HG02610 (cell line): ENCODE data around the gene TEDC2.
"Not testable (repeated sequence)": the region's sequence is repeated elsewhere in the genome, so short reads cannot be mapped to it uniquely, and the experiment has no call there.

ENCODE experiments used
- ATAC-seq: cut with Tn5 transposase; IDR thresholded peaks from one replicate; pipeline ENCODE4 v1.9.1; 2021; ENCODE audit warnings: mild to moderate bottlenecking, moderate library complexity; ENCODE audit not compliant: unreplicated experiment

The TEDC2 gene

DNA sequence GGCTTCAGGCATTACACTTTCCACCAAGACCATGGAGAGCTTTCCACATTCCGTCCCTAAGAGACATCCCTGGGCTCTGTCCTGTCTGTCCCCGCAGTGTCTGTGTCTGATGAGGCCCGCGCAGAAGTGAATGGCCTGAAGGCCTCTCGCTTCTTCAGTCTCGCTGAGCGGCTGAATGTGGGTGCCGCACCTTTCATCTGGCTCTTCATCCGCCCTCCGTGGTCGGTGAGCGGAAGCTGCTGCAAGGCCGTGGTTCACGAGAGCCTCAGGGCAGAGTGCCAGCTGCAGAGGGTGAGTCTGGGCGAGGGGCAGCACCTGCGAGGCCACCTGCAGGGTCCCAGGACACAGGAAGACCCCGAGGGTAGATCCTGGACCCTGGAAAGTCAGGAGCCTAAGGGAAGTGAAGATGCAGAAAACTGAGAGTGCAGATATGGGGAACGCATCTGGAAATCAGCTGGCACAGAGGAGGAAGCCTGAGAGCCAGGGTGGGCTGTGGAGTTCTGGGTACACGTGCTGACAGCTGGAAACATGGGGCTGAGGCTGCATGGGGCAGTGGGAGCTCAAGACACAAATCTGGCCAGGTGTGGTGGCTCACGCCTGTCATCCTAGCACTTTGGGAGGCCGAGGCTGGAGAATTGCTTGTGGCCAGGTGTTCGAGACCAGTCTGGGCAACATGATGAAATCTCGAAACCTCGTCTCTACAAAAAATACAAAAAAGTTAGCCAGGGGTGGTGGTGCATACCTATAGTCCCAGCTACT is 22.7 kb upstream of the TEDC2 start:
- ATAC-seq, result no peak

DNA sequence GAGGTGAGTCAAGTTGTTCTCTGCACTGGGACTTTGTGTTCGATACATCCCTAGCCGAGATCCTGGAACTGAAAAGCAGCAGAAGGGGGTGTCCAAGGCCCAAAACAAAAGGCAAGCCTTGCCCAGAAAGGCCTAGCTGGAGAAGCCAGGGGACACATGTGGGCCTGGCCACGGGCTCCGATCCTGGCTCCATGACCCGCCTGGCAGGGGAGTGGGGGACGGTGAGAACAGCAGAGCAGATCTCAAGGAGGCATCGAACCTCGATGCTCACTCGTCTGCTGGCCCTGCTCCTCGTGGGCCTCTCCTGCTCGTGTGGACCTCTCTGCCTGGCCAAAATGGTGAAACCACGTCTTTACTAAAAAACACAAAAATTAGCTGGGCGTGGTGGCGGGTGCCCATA is 21.8 kb upstream of the TEDC2 start:
- ATAC-seq, result no peak

DNA sequence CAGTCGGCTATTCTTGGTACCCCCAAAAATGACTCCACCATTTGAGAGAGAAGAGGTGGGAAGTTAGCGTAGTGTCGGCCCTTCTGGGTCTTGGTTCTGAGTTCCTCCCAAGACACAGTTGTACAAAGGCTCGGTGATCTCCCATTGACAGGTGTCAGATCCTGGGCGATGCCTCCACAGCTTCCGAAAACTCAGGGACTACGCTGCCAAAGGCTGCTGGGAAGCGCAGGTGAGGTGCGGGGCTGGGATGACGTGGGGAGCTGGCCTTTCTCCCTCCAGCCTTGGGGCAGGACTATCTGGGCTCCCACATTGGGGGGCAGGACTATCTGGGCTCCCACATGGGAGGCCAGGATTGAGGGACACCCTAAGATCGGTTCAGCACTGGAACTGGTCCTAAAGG is 20.3 kb upstream of the TEDC2 start:
- no peak for ATAC-seq

DNA sequence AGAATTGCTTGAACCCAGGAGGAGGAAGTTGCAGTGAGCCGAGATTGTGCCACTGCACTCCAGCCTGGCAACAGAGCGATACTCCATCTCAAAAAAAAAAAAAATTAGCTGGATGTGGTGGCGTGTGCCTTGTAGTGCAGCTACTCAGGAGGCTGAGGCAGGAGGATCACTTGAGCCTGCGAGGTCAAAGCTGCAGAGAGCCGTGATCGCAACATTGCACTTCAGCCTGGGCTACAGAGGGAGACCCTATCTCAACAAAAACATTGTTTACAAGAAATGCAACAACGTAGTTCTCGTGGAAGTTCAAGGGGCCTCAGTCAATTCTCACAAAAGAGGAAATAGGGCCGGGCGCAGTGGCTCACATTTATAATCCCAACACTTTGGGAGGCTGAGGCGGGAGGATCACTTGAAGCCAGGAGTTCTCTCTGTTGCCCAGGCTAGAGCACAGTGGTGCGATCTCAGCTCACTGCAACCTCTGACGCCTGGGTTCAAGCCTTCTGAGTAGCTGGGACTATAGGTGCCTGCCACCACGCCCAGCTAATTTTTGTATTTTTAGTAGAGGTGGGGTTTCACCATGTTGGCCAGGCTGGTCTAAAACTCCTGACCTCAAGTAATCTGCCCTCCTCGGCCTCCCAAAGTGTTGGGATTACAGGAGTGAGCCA is 18.6 kb upstream of the TEDC2 start:
- ATAC-seq, result not testable (repeated sequence)

DNA sequence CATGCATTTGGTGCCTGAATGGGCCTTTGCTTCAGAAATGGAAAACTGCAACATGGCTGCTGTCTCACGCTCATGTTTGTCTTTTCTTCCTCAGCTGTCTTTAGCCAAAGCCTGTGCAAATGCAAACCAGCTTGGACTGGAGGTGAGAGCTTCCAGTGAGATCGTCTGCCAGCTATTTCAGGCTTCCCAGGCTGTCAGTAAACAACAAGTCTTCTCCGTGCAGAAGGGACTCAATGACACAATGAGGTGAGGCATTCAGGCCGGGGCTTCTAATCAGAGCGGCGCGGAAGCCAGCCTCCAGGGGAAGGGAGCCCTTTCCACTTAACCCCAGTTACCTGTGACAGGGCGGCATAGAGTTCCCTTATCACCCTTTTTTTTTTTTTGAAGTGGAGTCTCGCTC is 16.4 kb upstream of the TEDC2 start:
- ATAC-seq, result no peak

DNA sequence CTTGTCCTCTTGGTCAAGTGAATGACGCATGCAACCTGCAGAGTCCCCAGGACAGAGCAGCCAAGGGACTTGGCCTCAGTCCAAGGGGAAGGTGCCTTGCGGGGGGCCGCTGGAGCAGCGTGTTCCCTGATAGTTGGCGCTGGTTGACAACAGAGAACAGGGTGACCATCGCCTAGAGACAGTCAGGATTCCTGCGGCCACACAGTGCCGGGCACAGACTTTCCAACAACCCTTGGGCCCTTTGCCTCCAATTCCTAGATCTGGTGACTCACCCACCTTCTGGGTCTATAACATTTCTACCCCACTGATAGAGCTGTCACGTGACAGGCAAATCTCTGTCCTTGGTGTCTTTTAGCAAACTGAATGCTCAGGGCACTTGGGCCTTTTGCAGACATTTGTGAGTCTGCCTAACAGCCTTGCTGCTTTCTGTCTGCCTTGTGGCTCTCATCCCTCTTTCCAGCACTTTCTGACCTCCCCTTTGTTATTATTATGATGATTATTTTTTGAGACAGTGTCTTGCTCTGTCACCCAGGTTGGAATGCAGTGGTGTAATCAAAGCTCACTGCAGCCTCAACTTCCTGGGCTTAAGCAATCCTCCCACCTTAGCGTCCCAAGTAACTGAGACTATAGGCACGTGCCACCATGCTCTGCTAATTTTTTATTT is 11.9 kb upstream of the TEDC2 start:
- ATAC-seq, result no peak

DNA sequence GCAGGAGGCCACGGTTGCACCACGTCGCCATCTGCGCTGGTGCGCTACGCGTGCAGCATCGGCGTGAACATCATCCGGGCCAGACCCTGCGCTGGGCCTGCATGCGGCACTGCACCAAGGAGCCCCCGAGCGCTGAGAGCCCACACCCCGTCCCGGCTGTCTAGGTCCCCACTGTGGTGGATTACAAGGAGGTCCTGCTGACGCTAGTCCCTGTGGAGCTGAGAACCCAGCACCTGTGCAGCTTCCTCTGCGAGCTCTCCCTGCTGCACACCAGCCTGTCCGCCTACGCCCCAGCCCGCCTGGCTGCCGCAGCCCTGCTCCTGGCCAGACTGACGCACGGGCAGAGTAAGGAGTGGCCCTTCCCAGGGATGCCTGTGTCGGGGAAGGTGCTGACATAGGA is 10.8 kb upstream of the TEDC2 start:
- no peak for ATAC-seq

DNA sequence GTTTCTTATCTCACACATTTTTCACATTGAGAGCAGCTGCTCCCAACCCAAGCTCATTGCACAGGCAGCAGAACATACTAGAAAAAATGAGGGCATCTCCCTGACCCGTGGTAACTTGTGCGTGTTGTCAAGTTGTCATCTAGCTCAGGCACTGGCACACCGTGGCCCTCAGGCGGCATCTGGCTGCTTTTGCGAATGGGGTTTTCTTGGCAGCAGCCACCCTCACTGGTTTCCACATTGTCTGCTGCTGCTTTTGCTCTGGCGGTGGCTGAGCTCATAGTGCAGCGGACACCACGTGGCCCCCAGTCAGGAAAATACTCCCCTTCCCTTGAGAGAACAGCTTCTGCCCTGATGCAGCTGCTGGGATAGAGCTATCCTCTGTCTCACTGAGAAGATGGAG is 9.4 kb upstream of the TEDC2 start:
- ATAC-seq, result no peak

DNA sequence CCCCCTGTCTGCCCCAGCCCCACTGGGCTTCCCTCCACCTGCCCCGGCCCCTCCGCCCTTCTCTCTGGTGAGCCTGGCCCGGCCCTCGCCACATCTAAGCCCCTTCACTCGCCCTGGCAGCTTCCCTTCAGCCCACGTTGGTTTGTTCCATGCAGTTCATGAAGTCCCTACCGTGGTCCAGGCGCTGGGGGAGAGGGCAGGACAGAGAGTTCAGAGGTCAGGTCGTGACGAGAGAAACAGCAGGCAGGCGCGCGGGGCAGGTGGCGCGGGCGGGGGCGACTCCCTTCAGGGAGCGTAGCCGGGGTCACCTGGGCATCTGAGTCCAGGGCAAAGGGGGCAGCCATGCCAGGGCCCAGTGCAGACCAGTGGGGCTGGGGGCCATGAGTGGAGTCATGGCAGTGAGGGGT is 8.9 kb upstream of the TEDC2 start:
- no peak for ATAC-seq

DNA sequence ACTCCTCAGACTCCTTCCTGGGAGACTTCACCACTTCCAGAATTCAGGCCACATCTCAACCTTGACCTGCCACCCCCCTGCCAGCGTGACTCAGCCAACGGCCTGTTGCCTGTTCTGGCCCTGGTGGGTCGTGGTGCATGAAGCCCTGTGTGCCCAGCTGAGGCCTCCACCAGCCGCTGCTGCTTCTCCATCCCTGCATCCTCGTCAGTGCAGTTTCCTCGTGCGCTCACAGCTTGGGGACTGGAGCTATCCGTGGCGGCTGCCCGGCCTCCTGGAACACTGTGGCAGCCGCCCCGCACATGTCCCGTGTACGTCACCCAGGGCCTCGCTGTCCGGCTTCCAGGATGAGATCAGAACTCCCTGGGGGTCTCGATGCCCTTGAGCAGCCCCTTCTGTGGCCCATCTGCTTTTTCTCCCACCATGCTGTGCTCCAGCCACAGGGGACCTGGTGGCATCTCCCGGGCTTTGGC is 8.0 kb upstream of the TEDC2 start:
- no peak for ATAC-seq

DNA sequence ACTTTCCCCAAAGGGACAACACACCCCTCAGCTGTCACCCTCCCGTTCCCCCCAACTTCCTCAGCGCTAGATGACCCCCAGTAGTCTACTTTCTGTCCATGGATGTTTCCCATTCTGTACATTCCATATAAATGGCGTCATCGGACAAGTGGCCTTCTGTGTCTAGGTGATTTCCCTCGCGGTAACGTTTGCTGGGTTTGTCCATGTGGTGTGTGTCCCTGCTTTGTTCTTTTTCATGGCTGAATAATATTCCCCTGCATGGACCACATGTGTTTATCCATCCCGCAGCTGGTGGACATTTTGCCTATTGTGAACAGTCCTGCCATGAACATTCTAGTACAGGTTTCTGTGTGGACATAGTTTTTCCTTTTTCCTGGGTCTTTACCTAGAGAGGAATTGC is 7.3 kb upstream of the TEDC2 start:
- no peak for ATAC-seq

DNA sequence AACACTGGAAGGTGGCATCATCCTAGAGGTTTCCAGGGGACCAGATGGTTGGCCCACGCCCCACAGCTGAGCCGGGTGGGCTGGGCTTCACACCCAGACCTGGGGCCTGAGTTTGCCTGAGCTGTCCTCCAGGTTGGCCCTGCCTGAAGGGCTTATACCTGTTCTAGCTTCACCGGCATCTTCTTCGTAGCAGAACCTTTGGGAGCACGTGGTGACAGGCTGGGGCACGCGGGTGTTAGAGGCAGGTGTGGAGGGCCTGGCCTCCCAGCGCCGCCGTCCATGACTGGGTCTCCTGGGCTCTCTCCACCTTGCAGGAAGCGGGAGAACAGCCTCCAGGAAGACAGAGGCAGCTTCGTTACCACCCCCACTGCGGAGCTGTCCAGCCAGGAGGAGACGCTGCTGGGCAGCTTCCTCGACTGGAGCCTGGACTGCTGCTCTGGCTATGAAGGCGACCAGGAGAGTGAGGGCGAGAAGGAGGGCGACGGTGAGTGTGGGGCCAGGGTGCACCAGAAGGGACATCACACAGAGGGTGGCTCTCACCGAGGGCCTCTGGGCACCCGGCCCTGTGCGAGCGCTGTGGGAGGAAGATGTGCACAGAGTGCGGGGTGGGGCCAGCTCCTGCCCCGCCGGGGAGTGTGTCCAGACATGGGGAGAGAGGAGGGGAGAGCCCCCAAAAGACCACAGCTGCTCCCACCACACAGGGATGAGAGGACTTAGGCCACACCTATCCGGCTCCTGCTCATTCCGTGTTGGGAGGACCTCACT is 4.6 kb upstream of the TEDC2 start:
- no peak for ATAC-seq

DNA sequence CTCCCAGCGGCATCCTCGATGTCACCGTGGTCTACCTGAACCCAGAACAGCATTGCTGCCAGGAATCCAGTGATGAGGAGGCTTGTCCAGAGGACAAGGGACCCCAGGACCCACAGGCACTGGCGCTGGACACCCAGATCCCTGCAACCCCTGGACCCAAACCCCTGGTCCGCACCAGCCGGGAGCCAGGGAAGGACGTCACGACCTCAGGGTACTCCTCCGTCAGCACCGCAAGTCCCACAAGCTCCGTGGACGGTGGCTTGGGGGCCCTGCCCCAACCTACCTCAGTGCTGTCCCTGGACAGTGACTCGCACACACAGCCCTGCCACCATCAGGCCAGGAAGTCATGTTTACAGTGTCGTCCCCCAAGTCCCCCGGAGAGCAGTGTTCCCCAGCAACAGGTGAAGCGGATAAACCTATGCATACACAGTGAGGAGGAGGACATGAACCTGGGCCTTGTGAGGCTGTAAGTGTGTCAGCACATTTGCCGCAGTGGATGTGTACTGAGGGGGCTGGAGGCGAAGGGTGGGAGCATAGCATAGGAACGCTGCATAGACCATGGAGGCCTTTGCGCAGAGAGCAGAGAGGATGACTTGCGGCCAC is 3.3 kb upstream of the TEDC2 start:
- no peak for ATAC-seq

DNA sequence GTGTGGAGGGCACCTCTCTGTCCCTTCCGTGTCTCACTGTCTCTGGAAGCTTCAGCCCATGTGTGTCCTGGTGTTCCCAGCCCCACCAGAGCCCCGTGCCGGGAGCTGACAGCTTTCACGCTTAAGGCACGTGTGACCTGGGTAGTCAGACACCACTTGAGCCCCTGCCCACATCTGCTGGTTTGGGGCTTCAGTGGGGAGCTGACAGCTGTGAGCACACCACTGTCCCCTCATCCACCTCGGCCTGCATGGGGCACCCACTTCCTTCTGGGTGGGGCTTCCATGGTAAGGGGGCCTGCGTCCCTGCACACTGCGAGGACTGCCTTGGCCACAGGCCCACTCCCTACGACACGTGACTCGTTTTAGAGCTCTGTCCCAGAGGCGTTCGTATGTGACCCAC is 2.6 kb upstream of the TEDC2 start:
- no peak for ATAC-seq

DNA sequence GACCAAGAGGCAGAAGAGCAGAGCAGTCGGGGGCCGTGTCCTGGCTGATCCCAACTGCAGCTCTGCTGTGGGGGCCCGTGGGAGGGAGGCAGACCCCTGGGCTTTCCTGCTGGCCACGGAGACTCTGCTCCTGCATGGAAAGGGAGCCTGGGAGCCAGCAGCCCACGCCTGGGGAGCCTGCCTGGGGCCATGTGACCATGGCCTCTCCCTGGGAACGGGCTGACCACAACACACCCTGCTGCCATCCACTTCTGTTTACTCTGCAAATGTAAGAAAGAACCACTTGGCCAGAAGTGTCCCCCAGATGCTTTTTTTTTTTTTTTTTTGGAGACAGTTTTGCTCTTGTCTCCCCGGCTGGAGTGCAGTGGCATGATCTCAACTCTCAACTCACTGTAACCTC is 2.0 kb upstream of the TEDC2 start:
- no peak for ATAC-seq

DNA sequence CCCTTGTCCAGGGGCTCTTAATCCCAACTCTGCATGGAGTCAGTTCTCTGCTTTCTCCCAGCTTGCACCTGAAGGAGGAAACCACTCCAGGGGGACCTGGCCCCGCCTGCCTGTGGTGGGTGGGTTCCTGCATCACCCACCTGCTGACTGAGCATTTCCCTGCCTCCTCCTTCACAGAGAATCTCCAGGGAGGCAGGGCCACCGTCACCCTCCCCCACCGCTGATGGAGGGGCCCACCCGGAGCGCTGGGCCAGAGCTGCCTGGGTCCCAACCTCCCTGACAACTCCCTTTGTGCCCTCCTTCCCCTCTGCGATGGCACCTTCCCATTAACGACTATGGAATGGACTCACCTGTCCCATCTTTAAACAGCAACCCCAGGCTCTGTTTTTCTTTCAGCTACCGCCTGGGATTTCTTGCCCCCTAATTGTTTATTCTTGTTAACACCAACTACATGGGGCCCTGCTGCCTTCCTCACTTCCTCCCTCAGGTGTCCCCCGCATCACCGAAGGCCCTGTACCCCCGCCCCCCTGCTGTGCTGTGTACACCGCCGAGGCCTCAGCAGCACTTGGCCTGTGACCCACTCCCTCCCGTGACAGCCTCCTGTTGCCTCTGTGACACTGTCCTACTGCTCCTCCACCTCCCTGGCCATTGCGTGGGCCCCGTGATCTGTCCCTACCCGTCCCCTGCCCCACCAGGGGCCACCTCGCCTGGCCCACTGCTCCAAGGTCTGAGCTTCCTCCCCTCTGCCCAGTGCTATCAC is 842 bp upstream of the TEDC2 start:
- no peak for ATAC-seq

DNA sequence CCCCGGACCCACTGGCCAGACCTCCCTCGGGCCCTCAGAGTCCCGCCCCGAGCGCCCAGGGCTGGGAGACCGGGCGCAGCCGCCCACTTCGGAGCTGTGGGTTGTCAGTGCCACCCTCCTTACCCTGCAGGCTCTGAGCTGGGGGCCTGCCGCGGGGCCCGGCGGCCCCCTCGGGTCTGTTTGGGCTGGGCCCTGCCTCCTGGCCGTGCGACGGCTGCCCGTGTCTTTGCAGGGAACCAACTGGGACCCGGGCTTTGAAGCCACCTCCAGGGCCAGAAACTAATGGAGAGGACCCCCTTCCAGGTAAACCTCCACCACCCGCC is 443 bp downstream of the TEDC2 start:
- ATAC-seq, result no peak

DNA sequence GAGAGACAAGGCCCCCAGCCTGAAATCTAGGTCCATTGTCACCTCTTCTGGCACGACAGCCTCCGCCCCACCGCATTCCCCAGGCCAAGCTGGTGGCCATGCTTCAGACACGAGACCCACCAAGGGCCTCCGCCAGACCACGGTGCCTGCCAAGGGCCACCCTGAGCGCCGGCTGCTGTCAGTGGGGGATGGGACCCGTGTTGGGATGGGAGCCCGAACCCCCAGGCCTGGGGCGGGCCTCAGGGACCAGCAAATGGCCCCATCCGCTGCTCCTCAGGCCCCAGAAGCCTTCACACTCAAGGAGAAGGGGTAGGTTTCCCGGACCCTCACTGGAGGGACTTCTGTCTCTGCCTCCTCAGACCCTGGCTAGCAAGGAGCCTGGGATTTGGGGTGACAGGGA is 1.0 kb downstream of the TEDC2 start:
- ATAC-seq, result no peak

DNA sequence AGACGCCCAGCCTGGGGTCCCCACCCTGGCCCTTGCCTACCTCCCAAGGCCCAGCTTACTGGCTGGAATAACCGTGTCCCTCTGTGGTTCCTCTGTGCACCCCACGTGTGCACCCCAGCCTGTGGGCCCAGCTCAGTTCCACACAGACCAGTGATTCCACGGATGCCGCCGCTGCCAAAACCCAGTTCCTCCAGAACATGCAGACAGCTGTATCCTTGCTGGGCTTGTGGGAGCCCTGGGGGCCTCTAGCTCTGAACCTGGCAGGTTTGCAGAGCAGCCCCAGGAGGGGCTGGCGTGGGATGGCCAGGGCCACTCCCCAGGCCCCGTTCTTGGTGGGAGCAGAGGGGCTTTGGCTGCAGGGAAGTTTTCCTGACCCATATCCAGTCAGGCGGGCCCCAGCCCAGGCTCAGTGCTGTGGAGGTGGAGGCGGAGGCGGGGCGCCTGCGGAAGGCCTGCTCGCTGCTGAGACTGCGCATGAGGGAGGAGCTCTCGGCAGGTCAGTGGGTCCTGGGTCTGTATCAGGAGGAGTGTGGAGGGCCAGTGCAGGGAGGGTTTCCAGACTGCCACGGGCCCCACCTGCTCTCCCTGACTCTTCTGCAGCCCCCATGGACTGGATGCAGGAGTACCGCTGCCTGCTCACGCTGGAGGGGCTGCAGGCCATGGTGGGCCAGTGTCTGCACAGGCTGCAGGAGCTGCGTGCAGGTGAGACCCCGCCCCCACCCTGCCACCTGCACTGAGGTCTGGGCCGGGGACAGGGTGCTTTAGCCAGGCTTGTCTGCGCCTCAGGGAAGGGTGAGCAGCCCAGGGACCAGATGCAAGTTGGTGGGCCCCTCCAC is 2.3 kb downstream of the TEDC2 start:
- ATAC-seq, result no peak

DNA sequence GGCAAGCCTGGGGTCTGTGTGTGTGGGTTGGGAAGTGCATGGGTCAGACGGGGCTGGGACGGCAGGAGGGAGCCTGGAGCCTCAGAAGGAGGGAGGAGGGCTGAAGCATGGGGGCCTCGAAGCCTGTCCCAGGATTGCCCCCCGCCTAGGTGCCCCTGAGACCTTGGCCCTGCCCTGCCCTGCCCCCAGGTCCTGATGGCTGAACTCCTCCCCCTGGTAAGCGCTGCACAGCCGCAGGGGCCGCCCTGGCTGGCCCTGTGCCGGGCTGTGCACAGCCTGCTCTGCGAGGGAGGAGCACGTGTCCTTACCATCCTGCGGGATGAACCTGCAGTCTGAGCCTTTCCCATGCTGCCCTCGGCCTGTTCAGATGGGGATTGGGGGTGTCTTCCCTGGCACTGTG is 4.4 kb downstream of the TEDC2 start:
- ATAC-seq, result no peak
